Smooth muscle cell (in vitro differentiated cells): ENCODE results near the gene MYOM3. TPM values are rescaled to one million over a fixed set of nuclear protein-coding genes. Genes with fewer than 3 reads are reported as not detected.

Experiments used
- DNase-seq: peaks from one replicate; lab custom pipeline; 2025; ENCODE audit not compliant: unreplicated experiment; lab: John Stamatoyannopoulos, UW
- H2AFZ ChIP-seq: fragments of 200-600 bp; sonication (generic); 2 replicates; pipeline ENCODE4 v1.6.0; 2016; ENCODE audit warnings: antibody characterized with exemption, low read depth, mild to moderate bottlenecking
- H3F3A ChIP-seq: fragments of 200-600 bp; sonication (generic); 2 replicates; pipeline ENCODE4 v1.6.0; 2017; ENCODE audit warnings: antibody characterized with exemption, low read depth
- H3K27ac ChIP-seq: fragments of 200-600 bp; sonication (generic); 2 replicates; pipeline ENCODE4 v1.5.1; 2016; ENCODE audit warnings: low read depth, mild to moderate bottlenecking
- H3K27me3 ChIP-seq: fragments of 200-600 bp; sonication (generic); 2 replicates; pipeline ENCODE4 v1.6.1; 2016; ENCODE audit warnings: low read depth, mild to moderate bottlenecking
- H3K36me3 ChIP-seq: fragments of 200-600 bp; sonication (generic); 2 replicates; pipeline ENCODE4 v1.5.1; 2016; ENCODE audit warnings: low read depth
- H3K4me1 ChIP-seq: fragments of 200-600 bp; sonication (generic); 2 replicates; pipeline ENCODE4 v1.5.1; 2016; ENCODE audit warnings: low read depth
- H3K4me2 ChIP-seq: fragments of 200-600 bp; sonication (generic); 2 replicates; pipeline ENCODE4 v1.6.0; 2016; ENCODE audit warnings: mild to moderate bottlenecking
- H3K4me3 ChIP-seq: fragments of 200-600 bp; sonication (generic); 2 replicates; pipeline ENCODE4 v1.5.1; 2016; ENCODE audit warnings: mild to moderate bottlenecking
- H3K79me2 ChIP-seq: fragments of 200-600 bp; sonication (generic); 2 replicates; pipeline ENCODE4 v1.6.0; 2016; ENCODE audit warnings: low read depth, mild to moderate bottlenecking
- H3K9ac ChIP-seq: fragments of 200-600 bp; sonication (generic); 2 replicates; pipeline ENCODE4 v1.6.0; 2016; ENCODE audit warnings: low read depth
- H3K9me3 ChIP-seq: fragments of 200-600 bp; sonication (generic); replicated peaks from 2 replicates; pipeline ENCODE4 v1.5.1; 2016; ENCODE audit warnings: low read depth
- H4K20me1 ChIP-seq: fragments of 200-600 bp; sonication (generic); 2 replicates; pipeline ENCODE4 v1.6.0; 2016; ENCODE audit warnings: low read depth
- CTCF ChIP-seq: fragments of 200-600 bp; sonication (generic); IDR thresholded peaks from 2 replicates; pipeline ENCODE4 v1.5.1; 2017; ENCODE audit warnings: borderline replicate concordance, mild to moderate bottlenecking, antibody characterized with exemption; ENCODE audit not compliant: insufficient read depth, poor library complexity, severe bottlenecking
- WGBS: methylation state at CpG from one replicate; pipeline ENCODE4 v1.1.7; 2016; ENCODE audit warnings: low lambda C conversion rate; 5-methylcytosine and 5-hydroxymethylcytosine counted together
- polyA plus RNA-seq: library from polyadenylated mRNA; unstranded; fragments of >200 nt; fragmentation: Nextera tagmentation; extraction: Ambion mirVana; gene quantifications from 2 replicates; pipeline ENCODE4 v1.2.1, GENCODE V29; 2016
- total RNA-seq: library from RNA; depleted of rRNA; stranded (reverse); fragments of >200 nt; gene quantifications from 2 replicates; pipeline ENCODE4 v1.2.3, GENCODE V29; 2014

MYOM3 gene
- total and polyA plus RNA-seq, 2 experiments from 2014 or later: 0.18 to 0.26 TPM

DNA sequence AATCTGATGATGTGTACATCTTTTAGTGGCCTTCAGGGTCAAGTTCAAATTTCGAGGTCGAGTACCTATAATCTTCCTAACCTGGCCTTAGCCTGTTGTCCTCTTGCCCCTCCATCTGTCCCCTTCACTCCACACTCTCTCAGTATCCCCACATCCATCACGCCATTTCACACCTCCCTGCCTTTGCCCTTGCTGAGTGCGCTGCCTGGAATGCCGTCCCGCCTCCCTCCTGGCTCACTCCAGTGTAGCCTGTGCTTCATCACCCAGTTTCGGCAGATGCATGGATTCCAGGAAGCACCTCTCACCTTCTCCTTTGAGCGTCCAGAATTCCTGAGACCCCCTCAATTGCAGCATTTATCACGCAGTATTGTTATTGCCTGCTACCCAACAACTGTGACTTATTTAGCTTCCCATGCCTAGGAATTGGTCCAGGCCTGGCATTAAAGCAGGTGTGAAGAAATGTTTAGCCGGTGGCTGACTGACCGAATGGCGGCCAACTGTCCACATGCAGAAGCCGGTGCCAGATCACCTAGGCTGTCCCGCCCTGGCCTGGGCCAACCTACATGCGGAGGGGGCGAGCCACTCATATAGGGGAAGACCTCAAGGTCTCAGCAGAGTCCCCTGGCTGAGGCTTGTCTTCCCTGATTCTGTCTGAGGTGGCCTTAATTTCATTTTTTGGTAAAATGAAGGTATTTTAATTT is 34.5 kb downstream of the MYOM3 start:
- TF ChIP-seq CTCF: no peak
- H3K4me2 ChIP-seq: no peak overlapping the region
- H4K20me1 ChIP-seq: no peaks in the 10 kb centered on the region
- no peak overlapping the region for H2AFZ ChIP-seq
- H3K27me3 ChIP-seq: no peaks in the 10 kb centered on the region
- WGBS: 83% methylated on average over 16 of the region's 16 CpGs
- no peak overlapping the region for H3K4me3 ChIP-seq
- no peaks in the 10 kb centered on the region for H3K79me2 ChIP-seq
- no peak overlapping the region for H3K9ac ChIP-seq
- DNase-seq: no peak
- H3F3A ChIP-seq: no peaks in the 10 kb centered on the region
- no peak overlapping the region for H3K27ac ChIP-seq
- no peaks in the 10 kb centered on the region for H3K4me1 ChIP-seq
- H3K36me3 ChIP-seq: no peaks in the 10 kb centered on the region
- no peaks in the 10 kb centered on the region for H3K9me3 ChIP-seq

GRCh38 chr1:24075946-24076345 is 36.0 kb downstream of the MYOM3 start:
- no peak for TF ChIP-seq CTCF

DNA sequence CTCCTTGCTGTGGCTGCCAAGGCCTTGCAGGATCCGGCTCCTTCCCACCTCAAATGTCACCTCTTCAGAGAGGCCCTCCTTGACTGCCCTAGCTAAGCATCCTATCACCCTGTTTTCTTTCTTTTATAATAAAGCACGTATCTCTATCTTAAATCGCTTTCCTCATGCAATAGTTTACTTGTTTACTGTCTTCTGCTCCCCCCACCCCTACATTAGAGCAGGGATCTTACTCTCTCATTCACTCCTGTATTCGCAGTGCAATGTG is 36.4 kb downstream of the MYOM3 start:
- Histone ChIP-seq H3F3A (no peaks in the 10 kb centered on the region), H3K4me3 (no peak overlapping the region), H3K9me3 (no peaks in the 10 kb centered on the region), H3K36me3 (no peaks in the 10 kb centered on the region), H2AFZ (no peak overlapping the region), H3K27ac (no peak overlapping the region), H3K79me2 (no peaks in the 10 kb centered on the region), H3K9ac (no peak overlapping the region), H3K4me2 (no peak overlapping the region), H3K4me1 (no peaks in the 10 kb centered on the region), H4K20me1 (no peaks in the 10 kb centered on the region), H3K27me3 (no peaks in the 10 kb centered on the region)
- DNase-seq: no peak
- TF ChIP-seq CTCF: no peak
- 91% methylated on average over 4 of the region's 4 CpGs for WGBS

More at GRCh38 chr1:24075946-24076345, 36.0 kb downstream of the MYOM3 start:
- no peak overlapping the region for H3K4me2 ChIP-seq
- no peak overlapping the region for H3K9ac ChIP-seq
- no peak overlapping the region for H3K27ac ChIP-seq
- no peaks in the 10 kb centered on the region for H3K27me3 ChIP-seq
- H2AFZ ChIP-seq: no peak overlapping the region
- no peaks in the 10 kb centered on the region for H3K79me2 ChIP-seq
- no peak for DNase-seq
- H3K9me3 ChIP-seq: no peaks in the 10 kb centered on the region
- H3K4me1 ChIP-seq: no peaks in the 10 kb centered on the region
- H3K4me3 ChIP-seq: no peak overlapping the region
- H4K20me1 ChIP-seq: no peaks in the 10 kb centered on the region
- H3F3A ChIP-seq: no peaks in the 10 kb centered on the region
- no peaks in the 10 kb centered on the region for H3K36me3 ChIP-seq
- 93% methylated on average over 8 of the region's 8 CpGs for WGBS
